Measurements from ENCODE around the gene SUPT16H.

GRCh38 chr14:21307637-21308036 lies 76.2 kb downstream of the SUPT16H start:
- TF ChIP-seq CTCF (IDR thresholded peaks at IDR 0.05) (no peak), POLR2A (IDR thresholded peaks at IDR 0.05) (no peak)
